ENCODE data around the gene MAP3K8.
"Not testable (repeated sequence)": the region's sequence is repeated elsewhere in the genome, so short reads cannot be mapped to it uniquely, and the experiment has no call there.

MAP3K8 gene

GRCh38 chr10:30453764-30454527 lies 20.0 kb downstream of the MAP3K8 start:
- DNase-seq, result no peak

- DNase-seq, result no peak
These were observed 20.9 kb downstream of the MAP3K8 start for GRCh38 chr10:30454744-30455510.

- no peak for DNase-seq
These were observed 21.8 kb downstream of the MAP3K8 start for GRCh38 chr10:30455816-30456215.

GRCh38 chr10:30456266-30456665 lies 22.3 kb downstream of the MAP3K8 start:
- DNase-seq, result peak; percentile 11

- no peak for DNase-seq
These were observed 25.3 kb downstream of the MAP3K8 start for GRCh38 chr10:30459283-30459682.

GRCh38 chr10:30460121-30460520 lies 26.1 kb downstream of the MAP3K8 start:
- no peak for DNase-seq

- no peak for DNase-seq
These were observed 28.5 kb downstream of the MAP3K8 start for GRCh38 chr10:30462513-30462912.

GRCh38 chr10:30463944-30464451 lies 30.0 kb downstream of the MAP3K8 start:
- DNase-seq, result no peak

GRCh38 chr10:30464675-30465074 lies 30.7 kb downstream of the MAP3K8 start:
- no peak for DNase-seq

- DNase-seq, result no peak
These were observed 32.5 kb downstream of the MAP3K8 start for GRCh38 chr10:30466445-30466844.

- DNase-seq, result no peak
These were observed 33.8 kb downstream of the MAP3K8 start for GRCh38 chr10:30467651-30468338.

- no peak for DNase-seq
These were observed 38.6 kb downstream of the MAP3K8 start for GRCh38 chr10:30472414-30473155.

- DNase-seq, result not testable (repeated sequence)
These were observed 41.5 kb downstream of the MAP3K8 start for GRCh38 chr10:30475515-30475914.

- DNase-seq, result no peak
These were observed 42.6 kb downstream of the MAP3K8 start for GRCh38 chr10:30476511-30477155.

GRCh38 chr10:30479513-30479912 lies 45.5 kb downstream of the MAP3K8 start:
- DNase-seq, result not testable (repeated sequence)

GRCh38 chr10:30481603-30482002 lies 47.6 kb downstream of the MAP3K8 start:
- no peak for DNase-seq

GRCh38 chr10:30488316-30488715 lies 54.3 kb downstream of the MAP3K8 start:
- no peak for DNase-seq

- DNase-seq, result no peak
These were observed 55.4 kb downstream of the MAP3K8 start for GRCh38 chr10:30489346-30489745.

GRCh38 chr10:30490289-30491000 lies 56.5 kb downstream of the MAP3K8 start:
- no peak for DNase-seq

GRCh38 chr10:30491204-30491915 lies 57.4 kb downstream of the MAP3K8 start:
- DNase-seq, result no peak

Data from stimulated activated CD4-positive, alpha-beta T cell treated with anti-CD3 and anti-CD28 coated beads, Interleukin-4, amount 100 ng/mL, for 1 hour (primary cell).